Activated CD8-positive, alpha-beta memory T cell treated with anti-CD3 and anti-CD28 coated beads, Interleukin-2, amount 50 U/mL, for 24 hours (primary cell): Measurements from ENCODE around the gene RIOX2.
A peak's percentile ranks its signal among the peaks of the same experiment; 100 is the strongest.
"Not testable (repeated sequence)": the region's sequence is repeated elsewhere in the genome, so short reads cannot be mapped to it uniquely, and the experiment has no call there.

Experiments
- DNase-seq: peaks from one replicate; pipeline ENCODE4 v3.0.0-alpha.2; 2020; ENCODE audit errors: extremely low read depth

Gene RIOX2

DNA sequence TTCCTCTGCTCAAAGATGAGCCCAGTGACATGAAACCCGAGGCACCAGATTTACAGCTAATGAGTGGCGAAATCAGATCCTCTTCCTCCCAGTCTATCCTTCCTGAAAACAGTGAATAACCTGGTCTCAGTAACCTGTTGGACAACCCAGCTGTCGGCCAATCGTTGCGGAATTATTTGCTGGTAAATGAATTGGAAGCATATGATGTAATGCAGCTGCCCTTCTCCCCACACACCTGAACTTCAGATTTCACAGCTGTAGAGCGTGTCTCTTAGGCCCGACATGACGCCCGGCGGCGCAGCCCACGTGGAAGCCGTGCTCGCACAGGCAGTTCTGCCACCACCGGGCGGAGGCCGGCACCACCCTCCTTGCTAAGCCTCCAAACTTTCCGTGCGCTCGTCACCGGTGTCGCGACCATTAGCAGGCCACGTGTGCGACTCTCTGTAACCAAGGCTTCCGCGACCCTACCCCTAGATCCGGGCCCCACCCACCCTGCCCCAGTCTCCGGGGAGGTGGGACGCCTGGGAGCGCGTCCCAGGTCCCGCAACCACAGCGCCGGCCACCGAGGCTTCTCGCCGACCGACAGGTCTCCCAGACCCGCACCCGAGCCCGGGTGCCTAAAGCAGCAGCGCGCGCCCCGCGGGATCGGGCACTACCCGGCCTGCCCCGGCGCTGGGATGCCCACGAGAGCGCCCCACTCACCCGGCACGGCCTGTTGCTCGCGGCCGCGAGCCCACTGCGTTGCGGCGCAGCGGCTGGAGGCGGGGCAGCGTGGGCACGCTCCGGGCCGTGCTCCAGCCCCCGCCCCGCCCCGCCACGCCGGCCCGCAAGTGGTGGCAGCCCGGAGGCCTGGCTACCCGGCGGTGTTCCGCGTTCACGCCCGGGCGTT, at the start of gene RIOX2:
Gene RIOX2, minus strand, starts transcription at position 753 of the 889 bp plus-strand sequence. CDS start 4,838 bp downstream, outside the sequence.
- DNase-seq = peak; percentile 21

GRCh38 chr3:98020412-98020811, 48.2 kb upstream of the RIOX2 start:
- no peak for DNase-seq

- DNase-seq = no peak
Measured at GRCh38 chr3:98018301-98018700, 46.1 kb upstream of the RIOX2 start.

DNA sequence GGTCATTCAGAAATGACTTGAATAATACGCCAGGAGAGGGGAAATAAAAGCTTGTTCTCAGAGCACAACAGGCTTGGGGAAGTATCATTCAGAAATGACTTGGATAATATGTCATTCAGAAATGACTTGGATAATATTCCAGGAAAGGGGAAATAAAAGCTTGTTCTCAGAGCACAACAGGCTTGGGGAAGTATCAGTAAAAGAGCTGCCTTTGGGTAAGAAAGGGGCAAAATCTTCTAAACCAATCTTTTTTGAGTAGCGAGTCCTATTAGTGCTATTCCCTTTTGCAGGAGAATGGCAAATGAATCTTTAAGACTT, 42.0 kb upstream of the RIOX2 start:
- no peak for DNase-seq

DNA sequence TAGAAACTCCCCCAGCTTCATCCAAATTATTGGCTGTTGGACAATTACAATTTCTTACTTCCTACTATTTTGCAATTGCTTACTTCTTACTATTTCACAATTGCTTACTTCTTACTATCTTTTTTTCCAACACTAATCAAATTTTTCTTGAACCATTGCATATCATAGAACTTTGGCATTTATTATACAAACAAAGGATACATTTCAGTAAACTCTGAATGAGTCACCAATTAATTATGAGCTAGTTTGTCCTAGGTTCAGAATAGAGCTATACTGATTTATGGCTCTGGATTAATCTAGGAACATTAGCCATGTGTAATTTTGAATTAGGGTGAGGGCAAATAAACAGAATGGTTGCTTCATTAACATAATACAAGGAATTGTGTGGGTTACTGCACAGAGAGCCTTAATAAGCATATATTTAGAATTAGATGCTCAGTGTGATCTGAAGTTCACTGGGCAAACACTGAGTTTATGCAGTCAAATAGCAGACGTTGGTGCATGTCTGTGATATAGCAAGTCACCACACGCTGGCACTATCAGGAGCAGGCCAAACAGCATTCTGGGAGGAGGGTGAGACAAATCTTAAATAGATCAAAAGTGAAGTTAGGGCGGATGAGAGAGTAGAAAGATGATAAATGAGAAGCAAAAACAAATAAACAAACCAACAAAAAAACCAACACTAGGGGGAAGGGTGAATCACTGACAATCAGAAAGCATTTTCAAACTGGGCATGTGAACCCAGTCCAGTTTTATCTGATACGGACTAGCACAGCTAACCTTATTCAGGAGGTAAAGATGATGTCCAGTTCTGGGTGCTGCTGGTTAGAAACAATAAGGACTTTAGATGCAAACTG, 41.4 kb upstream of the RIOX2 start:
- DNase-seq = no peak

GRCh38 chr3:98012979-98013378, 40.7 kb upstream of the RIOX2 start:
- no peak for DNase-seq

GRCh38 chr3:98010883-98011449, 38.7 kb upstream of the RIOX2 start:
- DNase-seq = not testable (repeated sequence)

DNA sequence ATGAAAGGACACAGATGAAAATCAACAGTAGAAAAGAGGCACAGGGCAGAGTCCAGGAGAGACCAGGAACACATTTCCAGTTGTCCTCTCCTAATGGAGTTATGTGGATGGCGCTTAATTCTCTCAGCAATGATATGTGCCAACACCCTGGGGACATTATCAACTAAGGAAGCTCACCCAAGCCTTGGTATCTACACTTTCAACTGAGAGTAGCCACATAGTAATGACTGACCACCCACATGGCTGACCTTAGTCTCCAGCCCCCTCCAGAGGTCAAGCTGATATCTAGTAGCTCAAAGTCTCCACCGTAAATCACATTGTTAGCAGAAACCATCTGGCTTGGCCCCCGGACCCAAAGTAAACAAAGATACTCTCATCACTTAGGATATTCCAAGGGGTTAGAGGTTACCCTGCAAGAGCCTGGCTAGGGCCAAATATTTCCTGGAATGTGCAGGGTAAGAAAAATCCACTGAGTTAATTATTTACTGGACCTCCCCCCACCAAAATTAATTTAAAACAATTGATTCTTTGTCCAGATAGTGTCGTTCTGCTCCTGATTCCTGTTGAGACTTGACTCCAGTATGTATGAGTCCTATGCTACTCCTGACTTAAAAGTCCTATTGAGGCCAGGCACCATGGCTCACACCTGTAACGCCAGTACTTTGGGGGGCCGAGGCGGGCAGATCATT, 38.1 kb upstream of the RIOX2 start:
- DNase-seq = no peak

DNA sequence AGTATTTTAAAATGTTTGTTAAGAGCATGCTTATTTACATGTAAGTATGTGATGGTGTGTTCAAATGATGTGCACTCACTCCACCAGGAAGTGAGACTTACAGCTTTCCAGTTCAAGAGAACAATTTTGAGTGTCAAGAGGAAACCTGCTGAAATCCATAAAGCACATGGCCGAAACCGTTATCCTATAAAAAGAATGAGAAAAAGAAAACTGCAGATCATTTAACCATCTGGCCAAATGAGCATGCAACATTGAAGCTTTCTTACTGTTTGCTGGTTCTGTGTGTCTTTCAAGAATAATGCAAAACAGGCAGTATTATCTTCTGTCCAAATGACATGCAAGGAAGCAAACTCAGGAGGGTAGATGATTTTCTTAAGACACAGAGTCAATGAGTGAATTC, 36.6 kb upstream of the RIOX2 start:
- no peak for DNase-seq

DNA sequence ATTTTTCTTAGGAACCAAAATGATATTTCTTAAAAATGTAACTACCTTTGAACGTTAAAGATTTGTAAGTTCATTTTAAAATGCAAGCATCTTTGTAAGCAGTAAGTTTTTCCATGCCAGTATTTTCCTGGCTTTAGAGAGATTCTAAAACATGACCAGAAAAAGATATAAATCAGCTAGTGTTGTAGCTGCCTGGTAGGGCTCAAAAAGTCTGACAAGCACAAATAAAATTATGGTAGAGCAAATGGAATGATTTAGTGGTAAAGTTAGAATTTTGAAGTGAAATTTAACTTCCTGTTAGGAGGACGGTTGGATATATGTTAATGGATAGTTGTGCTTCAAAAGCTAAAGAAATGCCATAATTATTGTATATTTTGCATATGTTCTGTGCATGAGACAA, 33.2 kb upstream of the RIOX2 start:
- no peak for DNase-seq

- DNase-seq = no peak
Measured at GRCh38 chr3:98004721-98005120, 32.5 kb upstream of the RIOX2 start.

DNA sequence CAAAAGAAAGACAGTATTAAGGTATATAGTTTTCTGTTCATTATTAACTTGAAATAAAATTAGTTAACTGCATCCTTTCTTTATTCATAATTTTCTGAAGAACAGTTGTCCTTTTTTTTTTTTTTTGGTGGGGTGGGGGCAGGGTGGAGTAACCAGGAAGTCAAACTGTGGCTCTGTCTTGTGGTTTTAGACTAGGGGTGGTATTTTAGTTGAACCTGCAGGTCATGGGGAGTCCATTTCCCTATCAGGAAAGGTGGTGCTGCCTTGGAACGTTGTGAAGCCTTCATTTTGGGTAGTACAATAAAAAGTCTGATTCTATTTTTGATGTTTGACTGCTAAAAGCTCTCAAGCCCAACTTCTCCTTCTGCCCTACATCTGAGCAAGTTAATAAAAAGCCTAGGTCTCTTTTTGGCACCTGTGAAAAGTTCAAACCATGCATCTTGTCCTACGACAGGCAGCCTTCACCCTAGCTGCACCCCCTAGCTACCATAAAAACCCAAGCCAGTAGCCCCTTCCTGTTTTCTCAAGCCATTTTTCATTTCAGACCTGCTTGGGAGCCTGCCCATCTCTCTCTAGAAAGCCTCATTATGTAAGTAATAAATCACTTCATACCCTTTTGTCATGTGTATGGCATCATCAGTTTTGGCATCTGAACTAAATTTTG, 31.2 kb upstream of the RIOX2 start:
- no peak for DNase-seq

DNA sequence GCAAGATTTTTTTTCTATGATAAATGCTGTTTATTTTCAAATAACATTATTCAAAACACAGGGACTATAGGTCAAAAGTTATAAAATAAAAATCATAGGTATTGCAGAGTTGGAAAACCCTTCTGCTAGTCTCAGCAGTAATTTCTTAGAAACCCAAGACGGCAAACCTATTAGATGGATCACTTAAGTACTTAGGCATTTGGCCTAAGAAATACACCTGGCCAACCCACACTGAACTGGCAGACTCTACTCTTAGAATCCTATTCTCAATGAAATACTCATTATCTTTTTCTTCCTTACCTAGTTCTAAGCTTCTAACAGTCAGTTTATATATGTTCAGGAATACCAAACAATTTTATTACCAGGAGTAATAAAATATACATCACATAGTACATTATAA, 30.5 kb upstream of the RIOX2 start:
- DNase-seq = no peak

- no peak for DNase-seq
Measured at GRCh38 chr3:97999994-98000393, 27.8 kb upstream of the RIOX2 start.

DNA sequence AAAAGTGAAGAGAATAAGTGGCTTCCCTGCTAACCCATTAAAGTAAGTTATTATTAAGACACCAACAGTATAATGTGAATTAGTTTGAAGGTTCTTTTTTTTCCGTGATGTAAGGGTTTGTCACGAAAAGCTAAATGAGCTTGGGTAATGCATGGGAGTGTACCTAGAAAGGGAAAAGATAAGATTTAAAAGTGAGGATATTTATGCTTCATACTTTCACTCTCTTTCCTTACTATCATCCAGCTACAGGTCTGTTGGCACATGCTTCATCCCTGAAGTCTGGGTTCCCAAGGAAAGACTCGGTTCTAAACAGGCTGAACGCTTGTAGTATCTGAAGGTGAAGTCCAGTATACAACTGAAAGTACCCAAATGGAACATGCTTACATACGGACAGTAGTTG, 26.9 kb upstream of the RIOX2 start:
- DNase-seq = no peak

DNA sequence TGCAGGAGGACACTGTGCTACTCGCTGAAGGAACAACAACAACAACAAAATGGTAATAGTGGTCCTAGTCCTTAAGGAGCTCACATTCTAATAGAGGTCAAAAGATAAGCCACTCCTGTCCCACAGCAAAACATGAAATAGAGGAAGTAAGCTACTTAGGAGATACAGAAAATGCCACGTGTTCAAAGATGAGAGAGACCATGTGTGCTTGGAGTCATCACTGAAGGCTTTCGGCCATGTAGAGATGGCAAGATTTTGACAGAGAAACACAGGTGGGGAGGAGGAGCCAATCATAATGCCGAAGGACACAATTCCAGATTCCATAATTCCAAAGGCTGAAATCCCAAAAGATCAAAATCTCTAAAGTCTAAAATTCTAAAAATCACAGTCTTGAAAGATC, 24.8 kb upstream of the RIOX2 start:
- DNase-seq = no peak

GRCh38 chr3:97994328-97994945, 22.2 kb upstream of the RIOX2 start:
- DNase-seq = no peak

DNA sequence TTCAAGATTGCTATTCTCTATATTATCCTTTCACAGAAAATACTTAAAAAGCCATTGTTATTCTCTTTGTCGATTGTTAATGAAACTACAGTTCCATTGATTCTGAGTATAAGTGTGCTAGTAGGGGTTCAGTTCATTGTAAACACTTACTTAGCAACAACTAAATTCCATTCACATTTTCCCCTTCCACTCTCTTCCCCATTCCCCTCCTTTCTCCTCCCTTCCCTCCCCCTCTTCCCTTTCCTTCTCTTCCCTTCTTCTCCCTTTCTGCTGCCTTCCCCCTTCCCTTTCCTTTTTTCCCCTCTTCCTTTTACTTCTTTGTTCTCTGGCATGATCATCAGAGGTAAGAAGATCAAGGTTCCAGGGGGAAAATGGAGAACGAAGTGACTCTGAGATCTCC, 21.3 kb upstream of the RIOX2 start:
- DNase-seq = no peak

- DNase-seq = no peak
Measured at GRCh38 chr3:97992547-97993173, 20.4 kb upstream of the RIOX2 start.

- no peak for DNase-seq
Measured at GRCh38 chr3:97991293-97991682, 19.1 kb upstream of the RIOX2 start.
